Hepatocyte (in vitro differentiated cells): ENCODE data around the gene NUP62CL. TPM values are rescaled to one million over a fixed set of nuclear protein-coding genes. Genes with fewer than 3 reads are reported as not detected.

Experiments used
- DNase-seq: peaks from one replicate; pipeline ENCODE4 v3.0.0-alpha.2; 2016; ENCODE audit warnings: low spot score
- H2AFZ ChIP-seq: fragments of 200-600 bp; sonication (generic); 2 replicates; pipeline ENCODE4 v1.6.0; 2016; ENCODE audit warnings: antibody characterized with exemption, mild to moderate bottlenecking
- H3K27ac ChIP-seq: fragments of 200-600 bp; sonication (generic); 2 replicates; pipeline ENCODE4 v1.5.1; 2016; ENCODE audit warnings: mild to moderate bottlenecking
- H3K27me3 ChIP-seq: fragments of 200-600 bp; sonication (generic); 2 replicates; pipeline ENCODE4 v1.6.1; 2016
- H3K36me3 ChIP-seq: fragments of 200-600 bp; sonication (generic); replicated peaks from 2 replicates; pipeline ENCODE4 v1.5.1; 2016; ENCODE audit warnings: low read depth; ENCODE audit not compliant: insufficient read depth
- H3K4me1 ChIP-seq: fragments of 200-600 bp; sonication (generic); 2 replicates; pipeline ENCODE4 v1.5.1; 2016; ENCODE audit warnings: mild to moderate bottlenecking, moderate library complexity; ENCODE audit not compliant: insufficient read depth
- H3K4me2 ChIP-seq: fragments of 200-600 bp; sonication (generic); 2 replicates; pipeline ENCODE4 v1.6.0; 2016
- H3K4me3 ChIP-seq: fragments of 200-600 bp; sonication (generic); 2 replicates; pipeline ENCODE4 v1.5.1; 2016; ENCODE audit warnings: mild to moderate bottlenecking
- H3K79me2 ChIP-seq: fragments of 200-600 bp; sonication (generic); 2 replicates; pipeline ENCODE4 v1.6.0; 2017; ENCODE audit warnings: mild to moderate bottlenecking
- H3K9me2 ChIP-seq: fragments of 200-600 bp; sonication (generic); replicated peaks from 2 replicates; pipeline ENCODE4 v1.6.0; 2017; ENCODE audit warnings: mild to moderate bottlenecking; ENCODE audit not compliant: insufficient read depth
- H3K9me3 ChIP-seq: fragments of 200-600 bp; sonication (generic); 2 replicates; pipeline ENCODE4 v1.5.1; 2016; ENCODE audit warnings: low read depth, mild to moderate bottlenecking
- H4K20me1 ChIP-seq: fragments of 200-600 bp; sonication (generic); 2 replicates; pipeline ENCODE4 v1.6.0; 2016; ENCODE audit warnings: mild to moderate bottlenecking; ENCODE audit not compliant: insufficient read depth, poor library complexity, severe bottlenecking
- EZH2 ChIP-seq: fragments of 200-600 bp; sonication (generic); IDR thresholded peaks from 2 replicates; pipeline ENCODE4 v1.6.1; 2016; ENCODE audit warnings: antibody characterized with exemption, mild to moderate bottlenecking, borderline replicate concordance
- EZH2phosphoT487 ChIP-seq: fragments of 200-600 bp; sonication (generic); IDR thresholded peaks from one replicate; pipeline ENCODE4 v1.6.1; 2018; ENCODE audit warnings: antibody characterized with exemption, mild to moderate bottlenecking, low read depth, moderate library complexity; ENCODE audit not compliant: unreplicated experiment, severe bottlenecking
- WGBS: methylation state at CpG from one replicate; pipeline ENCODE4 v1.1.6; 2016; ENCODE audit warnings: low lambda C conversion rate; ENCODE audit errors: missing lambda C conversion rate; 5-methylcytosine and 5-hydroxymethylcytosine counted together
- polyA plus RNA-seq: library from polyadenylated mRNA; unstranded; fragments of >200 nt; fragmentation: Nextera tagmentation; extraction: Ambion mirVana; gene quantifications from 2 replicates; pipeline ENCODE4 v1.2.1, GENCODE V29; 2016
- total RNA-seq: library from RNA; depleted of rRNA; stranded (reverse); fragments of >200 nt; gene quantifications from 2 replicates; pipeline ENCODE4 v1.2.3, GENCODE V29; 2014
- TF ChIP-seq, protein P1 (sequence below): fragments of 200-600 bp; sonication (generic); IDR thresholded peaks from 2 replicates; pipeline ENCODE4 v1.5.1; 2016; ENCODE audit warnings: antibody characterized with exemption, mild to moderate bottlenecking; ENCODE audit not compliant: poor library complexity

The NUP62CL gene
- total and polyA plus RNA-seq, 2 experiments from 2014 or later: 0.80 to 1.7 TPM

- no peaks in the 10 kb centered on the region for H3K36me3 ChIP-seq
- H3K9me2 ChIP-seq: no peaks in the 10 kb centered on the region
- H4K20me1 ChIP-seq: no peaks in the 10 kb centered on the region
- H3K27ac ChIP-seq: no peak overlapping the region
- no peak overlapping the region for H2AFZ ChIP-seq
- no peak overlapping the region for H3K4me3 ChIP-seq
- no peaks in the 10 kb centered on the region for H3K27me3 ChIP-seq
- 72% methylated on average over 1 of the region's 1 CpG for WGBS
- no peaks in the 10 kb centered on the region for H3K9me3 ChIP-seq
- no peak for DNase-seq
- H3K4me1 ChIP-seq: no peaks in the 10 kb centered on the region
- H3K4me2 ChIP-seq: no peak overlapping the region
- H3K79me2 ChIP-seq: no peaks in the 10 kb centered on the region
- TF ChIP-seq EZH2 (no peak), EZH2phosphoT487 (no peak)
- TF ChIP-seq, protein P1, sequence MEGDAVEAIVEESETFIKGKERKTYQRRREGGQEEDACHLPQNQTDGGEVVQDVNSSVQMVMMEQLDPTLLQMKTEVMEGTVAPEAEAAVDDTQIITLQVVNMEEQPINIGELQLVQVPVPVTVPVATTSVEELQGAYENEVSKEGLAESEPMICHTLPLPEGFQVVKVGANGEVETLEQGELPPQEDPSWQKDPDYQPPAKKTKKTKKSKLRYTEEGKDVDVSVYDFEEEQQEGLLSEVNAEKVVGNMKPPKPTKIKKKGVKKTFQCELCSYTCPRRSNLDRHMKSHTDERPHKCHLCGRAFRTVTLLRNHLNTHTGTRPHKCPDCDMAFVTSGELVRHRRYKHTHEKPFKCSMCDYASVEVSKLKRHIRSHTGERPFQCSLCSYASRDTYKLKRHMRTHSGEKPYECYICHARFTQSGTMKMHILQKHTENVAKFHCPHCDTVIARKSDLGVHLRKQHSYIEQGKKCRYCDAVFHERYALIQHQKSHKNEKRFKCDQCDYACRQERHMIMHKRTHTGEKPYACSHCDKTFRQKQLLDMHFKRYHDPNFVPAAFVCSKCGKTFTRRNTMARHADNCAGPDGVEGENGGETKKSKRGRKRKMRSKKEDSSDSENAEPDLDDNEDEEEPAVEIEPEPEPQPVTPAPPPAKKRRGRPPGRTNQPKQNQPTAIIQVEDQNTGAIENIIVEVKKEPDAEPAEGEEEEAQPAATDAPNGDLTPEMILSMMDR: no peak
Observed at GRCh38 chrX:107197319-107197718, 8.9 kb downstream of the NUP62CL start.

DNA sequence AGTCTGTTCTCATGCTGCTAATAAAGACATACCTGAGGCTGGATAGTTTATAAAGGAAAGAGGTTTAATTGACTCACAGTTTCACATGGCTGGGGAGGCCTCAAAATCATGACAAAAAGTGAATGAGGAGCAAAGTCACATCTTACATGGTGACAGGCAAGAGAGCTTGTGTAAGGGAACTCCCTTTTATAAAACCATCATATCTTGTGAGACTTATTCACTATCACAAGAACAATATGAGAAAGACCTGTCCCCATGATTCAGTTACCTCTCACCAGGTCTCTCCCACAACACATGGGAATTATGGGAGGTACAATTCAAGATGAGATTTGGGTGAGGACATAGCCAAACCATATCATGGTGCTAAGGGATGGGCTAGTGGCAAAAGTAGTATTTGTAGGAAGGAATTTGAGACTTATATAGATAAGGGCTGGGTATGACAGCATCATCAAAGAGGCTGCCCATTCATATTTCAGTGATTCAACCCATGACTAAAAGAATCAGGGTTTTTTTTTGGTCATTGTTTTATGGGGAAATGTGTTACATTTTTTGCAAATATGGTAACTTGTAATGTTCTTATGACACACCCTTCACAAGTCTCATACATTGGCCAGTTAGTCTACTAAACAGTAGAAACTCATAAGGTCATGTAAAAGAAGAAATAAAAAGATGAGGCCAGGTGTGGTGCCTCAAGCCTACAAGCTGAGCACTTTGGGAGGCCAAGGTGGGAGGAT lies 34.7 kb downstream of the NUP62CL start:
- Histone ChIP-seq H4K20me1 (no peaks in the 10 kb centered on the region), H3K4me3 (no peak overlapping the region), H3K4me2 (no peak overlapping the region), H3K27me3 (no peaks in the 10 kb centered on the region), H3K79me2 (no peaks in the 10 kb centered on the region), H3K27ac (no peak overlapping the region), H3K36me3 (no peaks in the 10 kb centered on the region), H3K9me2 (no peaks in the 10 kb centered on the region), H3K4me1 (no peaks in the 10 kb centered on the region), H2AFZ (no peak overlapping the region), H3K9me3 (no peaks in the 10 kb centered on the region)
- no peak for DNase-seq
- TF ChIP-seq EZH2: no peak
- TF ChIP-seq, protein P1: no peak
- no peak for TF ChIP-seq EZH2phosphoT487

- Histone ChIP-seq H3K4me1 (no peaks in the 10 kb centered on the region), H3K27me3 (no peaks in the 10 kb centered on the region), H3K27ac (no peak overlapping the region), H3K9me3 (no peaks in the 10 kb centered on the region), H3K9me2 (no peaks in the 10 kb centered on the region), H4K20me1 (no peaks in the 10 kb centered on the region), H3K4me3 (no peak overlapping the region), H3K79me2 (no peaks in the 10 kb centered on the region), H2AFZ (no peak overlapping the region), H3K36me3 (no peaks in the 10 kb centered on the region), H3K4me2 (no peak overlapping the region)
- WGBS: 65% methylated on average over 1 of the region's 1 CpG
- no peak for DNase-seq
- TF ChIP-seq, protein P1: no peak
- no peak for TF ChIP-seq EZH2phosphoT487
Observed at GRCh38 chrX:107168712-107169111, 37.5 kb downstream of the NUP62CL start.

DNA sequence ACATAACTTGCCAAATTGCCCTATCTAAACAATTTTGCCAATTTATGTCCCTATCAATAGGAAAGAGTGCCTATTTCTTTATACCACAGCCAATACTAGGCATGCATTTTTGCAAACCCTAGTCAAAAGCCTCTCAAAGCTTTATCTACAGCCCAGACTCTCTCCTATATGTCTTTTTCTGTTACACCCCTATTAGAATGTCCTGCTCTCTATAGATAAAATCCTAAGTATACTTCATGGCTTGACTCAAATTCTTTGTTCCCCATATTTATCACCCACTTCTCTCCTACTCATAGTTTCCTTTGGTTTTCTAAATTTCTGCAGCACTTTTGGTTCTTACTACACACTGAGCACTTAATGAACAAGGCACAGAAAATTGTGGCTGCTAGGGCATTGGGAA lies 38.0 kb downstream of the NUP62CL start:
- no peak overlapping the region for H2AFZ ChIP-seq
- no peak overlapping the region for H3K4me3 ChIP-seq
- no peaks in the 10 kb centered on the region for H3K36me3 ChIP-seq
- no peaks in the 10 kb centered on the region for H3K9me3 ChIP-seq
- TF ChIP-seq EZH2phosphoT487: no peak
- TF ChIP-seq, protein P1: no peak
- no peak for TF ChIP-seq EZH2
- no peaks in the 10 kb centered on the region for H3K9me2 ChIP-seq
- no peak overlapping the region for H3K4me2 ChIP-seq
- H4K20me1 ChIP-seq: no peaks in the 10 kb centered on the region
- H3K27me3 ChIP-seq: no peaks in the 10 kb centered on the region
- H3K27ac ChIP-seq: no peak overlapping the region
- H3K4me1 ChIP-seq: no peaks in the 10 kb centered on the region
- no peaks in the 10 kb centered on the region for H3K79me2 ChIP-seq
- DNase-seq: no peak
